H1 (cell line): ENCODE data around the gene RAB11FIP3. TPM values are rescaled to one million over a fixed set of nuclear protein-coding genes. Genes with fewer than 3 reads are reported as not detected.

Source experiments
- CBX5 ChIP-seq: fragments of 300-800, 300-1000 bp; sonication (generic); IDR thresholded peaks from 2 replicates; pipeline ENCODE4 v1.7.1; 2016; ENCODE audit warnings: antibody characterized with exemption, low read length, low read depth
- CREB1 ChIP-seq: IDR thresholded peaks from 2 replicates; pipeline ENCODE4 v1.6.1; 2012; ENCODE audit warnings: inconsistent platforms
- KDM4A ChIP-seq: IDR thresholded peaks from one replicate; pipeline ENCODE4 v1.7.1; 2012; ENCODE audit warnings: low read depth, mild to moderate bottlenecking, moderate library complexity, low read length, inconsistent platforms; ENCODE audit not compliant: severe bottlenecking
- MAFK ChIP-seq: IDR thresholded peaks from 2 replicates; pipeline ENCODE4 v1.6.1; 2012; ENCODE audit warnings: low read depth, mild to moderate bottlenecking, improper control_type of control experiment, low read length
- SIX5 ChIP-seq: IDR thresholded peaks from 2 replicates; pipeline ENCODE4 v1.6.1; 2011; ENCODE audit warnings: mild to moderate bottlenecking, low read depth, low read length
- TCF12 ChIP-seq: IDR thresholded peaks from 2 replicates; pipeline ENCODE4 v1.6.1; 2011; ENCODE audit warnings: low read depth, mild to moderate bottlenecking, low read length
- polyA plus RNA-seq, 7 experiments: library from polyadenylated mRNA; depleted of rRNA in 3 of 7; stranded (reverse) in 5 of 7; unstranded in 2 of 7; fragments of >200 nt in 5 of 7; fragments of 200-250 nt in 2 of 7; gene quantifications; 1 replicate in 5 of 7; 2 replicates in 1 of 7; 4 replicates in 1 of 7; pipeline versions ENCODE4 v1.2.1 to v1.2.3, GENCODE V29; 2011 to 2013; ENCODE audit warnings: missing spikeins in 2 of 7, mixed read lengths in 2 of 7
- total RNA-seq: library from RNA; stranded (reverse); fragmentation: NEBNext Ultra II Directional; extraction: Animal tissue kit (Norgen Biotek cat#: 25700); gene quantifications from 2 replicates; pipeline ENCODE4 v1.2.1, GENCODE V29; 2021

The RAB11FIP3 gene
- total and polyA plus RNA-seq, 2 of the 8 experiments (the other 6 are each of a cell fraction or from before 2014, with no cell fraction given): 9.3 to 35.2 TPM

DNA sequence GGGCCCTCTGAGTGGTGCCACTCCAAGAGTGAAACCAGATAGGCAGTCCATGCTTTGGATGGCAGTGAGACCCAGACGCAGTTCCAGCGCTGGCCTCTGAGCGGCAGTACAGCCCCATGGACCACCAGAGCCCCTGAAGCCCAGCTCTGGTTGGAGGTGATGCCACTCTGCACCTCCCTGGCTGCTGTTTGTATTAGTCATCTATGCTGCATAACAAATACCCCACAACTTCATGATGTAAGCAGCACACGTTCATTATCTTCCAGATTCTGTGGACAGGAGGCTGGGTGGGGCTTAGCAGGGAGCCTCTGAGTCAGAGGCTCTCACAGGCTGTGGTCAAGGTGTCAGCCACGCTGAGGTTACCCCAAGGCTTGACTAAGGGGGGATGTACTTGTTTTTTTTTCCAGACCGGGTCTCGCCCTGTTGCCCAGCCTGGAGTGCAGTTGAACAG is 33.5 kb upstream of the RAB11FIP3 start (continued):
- no peak for TF ChIP-seq SIX5
- TF ChIP-seq CBX5: no peak
- no peak for TF ChIP-seq CREB1
- TF ChIP-seq KDM4A: no peak
- TF ChIP-seq MAFK: no peak
- TF ChIP-seq TCF12: no peak
